ENCODE data around the gene ARHGAP8.
"Not testable (repeated sequence)": the region's sequence is repeated elsewhere in the genome, so short reads cannot be mapped to it uniquely, and the experiment has no call there.

ARHGAP8 gene

GRCh38 chr22:44891791-44892190, 139.4 kb downstream of the ARHGAP8 start:
- no peak for DNase-seq

- no peak for DNase-seq
These were observed 139.9 kb downstream of the ARHGAP8 start for GRCh38 chr22:44892243-44892642.

DNA sequence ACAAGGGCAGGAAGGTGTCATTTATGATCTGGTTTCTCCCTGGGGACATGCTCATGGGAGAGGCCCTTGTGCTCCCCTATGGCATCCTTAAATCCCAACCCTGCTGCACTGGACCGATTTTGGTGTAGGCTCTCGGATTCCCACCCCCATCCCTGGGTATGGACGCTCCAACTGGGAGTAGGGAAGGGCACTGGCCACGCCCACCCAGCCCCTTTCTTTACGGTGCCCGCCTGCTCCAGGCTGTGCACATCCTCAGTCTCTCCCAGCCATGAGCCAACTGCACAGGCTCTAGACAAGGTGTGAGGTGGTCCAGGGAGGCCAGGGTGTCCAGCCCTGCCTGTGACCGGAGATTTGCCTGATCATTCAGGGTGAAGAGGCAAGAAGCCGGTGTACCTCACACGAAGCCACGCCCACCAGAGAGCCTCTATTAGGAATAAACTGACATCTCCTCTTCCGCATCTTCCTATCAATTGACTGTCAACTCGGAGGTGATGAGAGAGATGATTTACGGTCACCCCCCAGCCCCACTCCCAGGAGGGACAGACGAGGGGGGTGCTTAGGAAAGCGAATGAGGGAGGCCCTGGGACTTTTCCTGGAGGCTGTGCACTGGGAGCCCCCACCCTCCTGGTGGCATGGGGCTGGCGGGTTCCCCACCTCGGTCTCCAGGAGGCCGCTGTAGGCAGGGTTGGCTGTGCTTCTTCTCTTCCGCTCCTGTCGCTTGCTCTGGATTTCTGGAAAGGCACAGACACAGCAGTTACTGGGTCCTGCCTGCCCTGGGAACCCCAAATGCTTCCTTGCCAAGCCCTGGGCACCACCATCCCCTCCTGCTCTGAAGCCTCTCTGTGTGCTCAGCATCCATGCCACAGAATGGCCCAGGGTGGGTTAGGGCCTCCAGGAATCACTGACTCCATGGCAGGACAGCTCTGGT, 140.7 kb downstream of the ARHGAP8 start:
- DNase-seq, result no peak

DNA sequence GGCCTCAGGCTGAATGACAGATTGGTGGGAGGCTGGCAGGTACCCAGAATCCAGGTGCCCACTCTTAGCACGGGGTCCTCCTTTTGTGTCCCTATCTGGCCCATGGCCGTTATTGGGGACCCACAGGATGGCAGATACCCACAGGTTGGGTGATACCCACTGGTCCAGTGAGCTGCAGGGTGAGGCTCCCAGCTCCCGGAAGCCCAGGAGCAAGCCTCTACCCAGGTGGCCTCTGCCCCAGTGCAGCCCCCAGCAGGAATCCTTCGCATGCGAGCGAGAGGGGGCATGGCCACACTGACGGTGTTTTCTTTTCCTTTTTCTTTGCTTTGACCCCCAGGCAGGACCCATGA, 141.3 kb downstream of the ARHGAP8 start:
- DNase-seq, result no peak

DNA sequence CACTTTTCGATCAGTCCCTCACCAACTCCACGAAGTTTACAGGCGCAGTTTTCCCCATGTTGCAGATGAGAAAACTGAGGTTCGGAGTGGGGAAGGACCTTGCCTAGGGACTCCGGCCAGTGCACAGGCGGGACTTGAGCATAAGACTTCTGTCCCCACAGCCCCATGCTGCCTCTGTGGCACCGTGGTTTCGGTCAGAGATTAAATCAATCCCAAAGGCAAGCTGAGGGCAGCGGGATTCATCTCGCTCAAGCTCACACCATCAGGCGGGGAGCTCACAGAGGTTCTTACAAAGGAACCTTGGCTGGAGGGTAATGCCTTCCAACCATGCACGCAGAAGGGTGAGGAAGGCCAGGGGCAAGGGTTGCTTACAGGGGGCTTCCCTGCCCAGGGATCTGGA, 141.9 kb downstream of the ARHGAP8 start:
- no peak for DNase-seq

- DNase-seq, result no peak
These were observed 142.4 kb downstream of the ARHGAP8 start for GRCh38 chr22:44894782-44895181.

DNA sequence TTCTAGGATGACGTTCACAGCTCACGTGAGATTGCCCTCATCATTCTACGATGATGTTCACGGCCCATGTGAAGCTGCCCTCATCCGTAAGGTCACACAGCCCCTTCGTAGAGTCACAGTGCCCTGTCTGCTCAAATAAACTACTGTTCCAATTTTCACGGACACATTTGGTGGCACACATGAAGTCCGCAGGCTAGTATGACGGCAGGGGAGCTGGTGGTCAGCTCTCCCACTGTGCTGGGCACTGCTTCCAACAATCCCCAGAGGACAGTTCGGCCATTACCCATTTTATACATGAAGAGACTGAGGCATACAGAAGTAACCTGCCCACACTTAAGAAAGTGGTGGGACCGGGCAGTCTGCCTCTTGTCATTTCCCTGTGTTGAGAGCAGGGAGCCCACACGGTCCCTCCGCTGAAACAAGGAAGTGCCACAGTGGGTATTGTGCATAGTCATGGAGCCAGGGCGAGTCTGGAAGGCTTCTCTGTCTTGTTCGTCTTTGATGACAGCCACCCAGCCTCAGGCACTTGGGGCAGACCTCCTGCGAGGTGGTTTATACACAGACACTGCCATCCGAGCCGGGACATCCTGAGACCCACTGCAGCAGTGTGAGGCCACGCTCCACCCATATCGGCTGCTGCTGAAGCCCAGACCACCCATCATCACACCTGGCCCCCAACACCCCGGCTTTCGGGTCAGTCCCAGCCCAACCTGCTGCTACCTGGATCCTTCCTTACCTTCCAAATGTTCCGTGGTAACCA, 143.1 kb downstream of the ARHGAP8 start:
- no peak for DNase-seq

- no peak for DNase-seq
These were observed 145.9 kb downstream of the ARHGAP8 start for GRCh38 chr22:44898236-44898635.

- DNase-seq, result no peak
These were observed 148.9 kb downstream of the ARHGAP8 start for GRCh38 chr22:44901301-44901700.

DNA sequence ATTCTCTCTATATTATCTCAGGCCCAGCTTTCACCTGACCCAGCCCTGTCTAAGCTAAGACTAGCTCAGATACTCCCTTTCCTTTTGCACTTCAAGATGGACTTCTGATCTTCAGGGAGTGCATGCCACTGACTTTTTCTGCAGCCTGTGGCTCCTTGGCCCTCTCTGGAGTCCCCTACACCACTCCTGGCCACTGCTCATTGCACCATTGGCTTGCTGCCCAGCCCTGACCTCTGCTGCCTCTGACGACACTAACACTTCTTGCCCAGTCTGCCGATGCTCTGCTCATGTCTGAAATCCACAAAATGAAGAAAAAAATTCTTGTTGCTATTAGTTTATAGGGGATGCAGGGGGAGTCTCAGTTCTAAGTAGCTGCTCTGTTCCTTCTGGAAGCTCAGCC, 150.8 kb downstream of the ARHGAP8 start:
- not testable (repeated sequence) for DNase-seq

- not testable (repeated sequence) for DNase-seq
These were observed 152.2 kb downstream of the ARHGAP8 start for GRCh38 chr22:44904492-44905152.

- no peak for DNase-seq
These were observed 154.0 kb downstream of the ARHGAP8 start for GRCh38 chr22:44906248-44906936.

- no peak for DNase-seq
These were observed 154.7 kb downstream of the ARHGAP8 start for GRCh38 chr22:44906999-44907644.

GRCh38 chr22:44907765-44908737, 155.7 kb downstream of the ARHGAP8 start:
- DNase-seq, result no peak

GRCh38 chr22:44909241-44909640, 156.9 kb downstream of the ARHGAP8 start:
- no peak for DNase-seq
